IgD-negative memory B cell (primary cell): ENCODE measurements around the gene LRRC7. TPM values are rescaled to one million over a fixed set of nuclear protein-coding genes. Genes with fewer than 3 reads are reported as not detected.
"Not testable (repeated sequence)": the region's sequence is repeated elsewhere in the genome, so short reads cannot be mapped to it uniquely, and the experiment has no call there.

Experiments
- H3K27ac Mint-ChIP-seq, 3 donors: one replicate each; pipeline ENCODE4 v1.8.0; 2020 to 2022; ENCODE audit warnings: mild to moderate bottlenecking in 3 of 3, mixed read lengths in 3 of 3, moderate library complexity in 1 of 3
- H3K27me3 Mint-ChIP-seq: one replicate; pipeline ENCODE4 v1.8.0; 2021; ENCODE audit warnings: mixed read lengths
- H3K36me3 Mint-ChIP-seq: one replicate; pipeline ENCODE4 v1.8.0; 2020; ENCODE audit warnings: mild to moderate bottlenecking, mixed read lengths
- H3K4me1 Mint-ChIP-seq, 3 donors: one replicate each; pipeline ENCODE4 v1.8.0; 2020 to 2022; ENCODE audit warnings: mixed read lengths in 3 of 3, mild to moderate bottlenecking in 1 of 3
- H3K4me3 Mint-ChIP-seq, 4 donors: one replicate each; pipeline ENCODE4 v1.8.0; 2020 to 2022; ENCODE audit warnings: mild to moderate bottlenecking in 4 of 4, mixed read lengths in 4 of 4, moderate library complexity in 3 of 4
- H3K9me3 Mint-ChIP-seq, 3 donors: one replicate each; pipeline ENCODE4 v1.8.0; 2020 to 2021; ENCODE audit warnings: mixed read lengths in 3 of 3, mild to moderate bottlenecking in 1 of 3
- polyA plus RNA-seq: library from polyadenylated mRNA; unstranded; fragments of 300-500 nt; fragmentation: Illumina TruSeq; gene quantifications from one replicate; pipeline ENCODE4 v1.2.3, GENCODE V29; 2021

LRRC7 gene
- polyA plus RNA-seq, 1 donor from 2014 or later, result not detected

DNA sequence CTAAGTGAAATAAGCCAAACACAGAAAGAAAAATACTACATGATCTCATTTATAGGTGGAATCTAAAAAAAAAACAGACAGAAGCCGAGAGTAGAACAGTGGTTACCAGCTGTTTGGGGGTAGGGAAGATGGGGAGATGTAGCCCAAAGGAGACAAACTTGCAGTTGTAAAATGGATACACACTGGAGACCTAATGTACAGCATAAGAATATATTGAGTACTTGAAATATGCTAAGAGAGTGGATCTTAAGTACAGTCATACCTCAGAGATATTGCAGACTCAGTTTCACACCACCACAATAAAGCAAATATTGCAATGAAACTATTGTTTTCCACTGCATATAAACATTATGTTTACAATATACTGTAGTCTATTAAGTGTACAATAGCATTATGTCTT is 320.9 kb downstream of the LRRC7 start:
- Mint-ChIP-seq H3K4me1 (no peaks in the 10 kb centered on the region), H3K36me3 (no peaks in the 10 kb centered on the region), H3K27ac (no peak overlapping the region), H3K4me3 (no peak overlapping the region), H3K9me3 (peaks cover 8 to 18% (median 8%) of the 10 kb centered on the region in 3 donors), H3K27me3 (no peaks in the 10 kb centered on the region)

DNA sequence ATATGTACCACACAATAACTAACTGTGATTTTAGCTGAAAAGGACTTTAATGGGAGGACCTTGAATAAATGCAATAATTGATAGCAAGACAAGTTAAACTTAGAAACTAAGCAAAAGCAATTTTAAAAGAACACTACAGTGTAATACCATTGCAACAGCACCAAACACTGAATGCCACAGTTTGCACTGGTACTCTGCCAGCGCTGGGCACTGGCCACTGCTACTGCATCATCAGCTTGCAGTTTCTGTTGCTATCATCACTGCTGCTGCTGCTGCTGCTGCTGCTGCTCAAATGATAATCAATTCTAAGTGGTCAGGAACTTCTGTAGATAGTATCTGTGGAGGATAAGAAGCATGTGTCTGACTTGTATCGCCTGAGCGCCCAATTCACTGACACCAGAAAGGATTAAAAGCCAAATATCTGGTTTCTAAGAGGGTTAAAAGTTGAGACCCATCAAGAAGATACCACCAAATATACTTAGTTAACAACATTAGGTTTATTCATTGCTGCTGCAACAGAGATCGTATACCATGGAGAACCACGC is 330.8 kb downstream of the LRRC7 start:
- no peak overlapping the region for H3K27ac Mint-ChIP-seq
- peaks cover 0 to 3% (median 0%) of the 10 kb centered on the region in 3 donors for H3K9me3 Mint-ChIP-seq
- no peaks in the 10 kb centered on the region for H3K36me3 Mint-ChIP-seq
- no peaks in the 10 kb centered on the region for H3K27me3 Mint-ChIP-seq
- no peak overlapping the region for H3K4me3 Mint-ChIP-seq
- no peaks in the 10 kb centered on the region for H3K4me1 Mint-ChIP-seq

DNA sequence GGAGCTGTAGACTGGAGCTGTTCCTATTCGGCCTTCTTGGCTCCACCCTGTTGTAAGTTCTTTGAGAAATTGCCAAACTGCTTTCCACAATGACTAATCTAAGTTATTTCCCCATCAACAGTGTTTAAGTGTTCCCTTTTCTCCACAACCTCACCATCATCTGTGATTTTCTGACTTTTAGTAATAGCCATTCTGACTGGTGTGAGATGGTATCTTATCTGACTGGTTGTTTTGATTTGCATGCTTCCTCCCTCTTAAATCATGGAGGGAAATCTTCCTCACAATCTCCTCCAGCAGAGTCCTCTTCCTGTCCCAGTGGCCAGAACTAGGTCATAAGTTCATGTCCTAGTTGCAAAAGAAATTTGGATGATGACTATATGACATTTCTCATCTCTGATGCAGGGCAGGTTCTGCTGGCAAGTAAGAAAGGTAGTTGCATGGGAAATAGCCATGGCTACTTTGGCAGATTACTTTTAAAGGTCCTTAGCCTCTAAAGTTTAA is 343.6 kb downstream of the LRRC7 start:
- H3K4me3 Mint-ChIP-seq, result no peak overlapping the region
- H3K4me1 Mint-ChIP-seq, result no peaks in the 10 kb centered on the region
- H3K9me3 Mint-ChIP-seq, result peaks cover 0 to 2% (median 0%) of the 10 kb centered on the region in 3 donors
- no peak overlapping the region for H3K27ac Mint-ChIP-seq
- H3K36me3 Mint-ChIP-seq, result no peaks in the 10 kb centered on the region
- no peaks in the 10 kb centered on the region for H3K27me3 Mint-ChIP-seq

DNA sequence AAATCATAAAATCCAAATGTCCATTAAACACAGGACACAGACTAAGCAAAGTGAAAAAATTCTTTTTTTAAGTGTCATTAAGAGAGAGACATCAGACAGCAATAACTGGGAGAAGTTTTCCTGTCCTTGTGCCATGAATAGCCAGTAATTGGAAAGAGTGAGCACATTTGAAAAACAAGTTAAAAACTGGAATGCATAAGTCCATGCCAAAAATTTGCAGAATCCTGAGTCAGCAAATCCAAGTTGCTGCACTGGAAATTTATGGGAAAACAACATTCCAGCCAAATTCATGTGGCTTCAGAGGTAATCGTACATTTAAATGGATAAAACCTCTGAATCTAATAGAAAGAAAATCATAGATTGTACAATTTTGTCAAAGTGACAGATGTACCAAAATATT is 346.3 kb downstream of the LRRC7 start:
- Mint-ChIP-seq H3K4me3 (no peak overlapping the region), H3K27me3 (no peaks in the 10 kb centered on the region), H3K36me3 (no peaks in the 10 kb centered on the region), H3K9me3 (peaks cover 0 to under 1% (median 0%) of the 10 kb centered on the region in 3 donors), H3K27ac (no peak overlapping the region), H3K4me1 (no peaks in the 10 kb centered on the region)

DNA sequence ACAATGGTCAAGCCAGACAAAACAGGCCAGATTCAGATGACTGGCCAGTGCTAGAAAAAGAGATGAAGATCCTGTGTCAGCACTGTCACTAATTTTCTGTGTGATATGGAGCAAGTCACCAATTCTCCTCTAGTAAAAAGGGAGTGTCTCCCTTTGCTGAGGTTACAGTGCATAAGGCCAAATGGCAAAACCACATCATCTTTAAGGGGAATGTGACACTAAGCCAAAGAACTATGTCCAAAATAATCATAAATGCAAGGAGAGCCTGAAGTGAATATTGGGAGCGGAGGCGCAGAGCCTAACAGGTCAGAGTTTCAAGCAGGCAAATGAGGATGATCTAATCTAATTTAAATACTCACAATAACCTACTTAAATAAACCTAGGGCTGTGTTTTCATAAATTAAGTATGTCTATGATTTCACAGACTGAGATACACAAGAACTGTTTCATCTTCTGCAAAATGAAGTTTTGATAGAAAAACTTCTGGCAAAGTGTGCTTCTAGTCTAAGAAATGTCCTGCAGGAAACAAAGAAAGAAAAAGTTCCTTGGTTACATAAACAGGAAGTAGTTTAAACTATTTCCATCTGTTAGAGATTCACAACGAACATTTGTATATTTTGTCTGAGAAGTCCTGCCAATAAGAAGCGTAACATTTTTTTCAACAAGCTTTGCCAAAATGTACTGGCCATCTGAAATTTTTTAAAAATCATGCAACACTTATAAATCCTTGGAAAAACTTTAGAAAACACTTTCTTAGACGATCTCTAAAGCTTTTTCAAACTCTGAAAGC is 347.4 kb downstream of the LRRC7 start:
- Mint-ChIP-seq H3K4me1 (no peaks in the 10 kb centered on the region), H3K27me3 (no peaks in the 10 kb centered on the region), H3K9me3 (peaks cover 0 to 2% (median 0%) of the 10 kb centered on the region in 3 donors), H3K36me3 (no peaks in the 10 kb centered on the region), H3K27ac (no peak overlapping the region), H3K4me3 (no peak overlapping the region)

DNA sequence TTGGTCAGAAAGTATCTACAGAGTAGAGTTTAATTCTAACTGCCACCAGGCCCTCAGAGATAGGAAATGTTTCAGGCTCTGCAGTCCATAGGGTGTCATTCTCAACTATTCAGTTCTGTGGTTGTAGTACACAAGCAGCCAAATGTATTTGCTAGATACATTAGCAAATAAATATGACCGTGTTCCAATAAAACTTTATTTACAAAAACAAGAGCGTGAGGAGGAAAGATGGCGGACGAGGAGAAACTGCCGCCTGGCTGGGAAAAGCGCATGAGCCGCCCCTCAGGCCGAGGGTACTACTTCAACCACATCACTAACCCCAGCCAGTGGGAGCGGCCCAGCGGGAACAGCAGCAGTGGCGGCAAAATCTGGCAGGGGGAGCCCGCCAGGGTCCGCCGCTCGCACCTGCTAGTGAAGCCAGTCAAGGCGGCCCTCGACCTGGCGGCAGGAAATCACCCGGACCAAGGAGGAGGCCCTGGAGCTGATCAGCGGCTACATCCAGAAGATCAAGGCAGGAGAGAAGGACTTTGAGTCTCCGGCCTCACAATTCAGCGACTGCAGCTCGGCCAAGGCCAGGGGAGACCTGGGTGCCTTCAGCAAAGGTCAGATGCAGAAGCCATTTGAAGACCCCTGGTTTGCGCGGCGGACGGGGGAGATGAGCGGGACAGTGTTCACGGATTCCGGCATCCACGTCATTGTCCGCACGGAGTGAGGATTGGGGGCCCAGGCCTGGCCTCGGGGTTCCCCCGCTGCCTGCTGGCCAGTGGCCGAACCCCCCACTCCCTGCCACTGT is 351.6 kb downstream of the LRRC7 start:
- Mint-ChIP-seq H3K27me3 (no peaks in the 10 kb centered on the region), H3K4me1 (peaks cover 0 to 2% (median 0%) of the 10 kb centered on the region in 3 donors), H3K9me3 (peaks cover 0 to 6% (median 2%) of the 10 kb centered on the region in 3 donors), H3K4me3 (no peak overlapping the region), H3K36me3 (no peaks in the 10 kb centered on the region), H3K27ac (no peak overlapping the region)

DNA sequence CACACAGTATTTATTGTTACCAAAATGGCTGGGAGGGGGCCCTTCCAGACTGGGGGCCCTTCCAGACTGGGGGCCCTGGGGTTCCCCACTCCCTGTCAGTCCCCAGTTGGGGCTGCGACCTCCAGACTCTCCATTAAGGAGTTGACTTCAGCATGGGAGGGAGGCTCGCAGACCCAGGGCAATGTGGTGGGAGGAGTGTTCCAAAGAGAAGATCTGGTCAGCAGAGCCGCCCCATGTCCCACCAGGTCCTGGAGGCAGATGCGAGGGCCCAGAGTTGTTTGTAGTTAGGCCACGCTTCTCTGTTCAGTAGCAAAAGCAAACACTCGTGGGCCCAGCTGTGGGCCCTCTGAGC is 352.2 kb downstream of the LRRC7 start:
- Mint-ChIP-seq H3K36me3 (no peaks in the 10 kb centered on the region), H3K9me3 (peaks cover 0 to 6% (median 2%) of the 10 kb centered on the region in 3 donors), H3K4me1 (peaks cover 0 to 2% (median 0%) of the 10 kb centered on the region in 3 donors), H3K27ac (no peak overlapping the region), H3K27me3 (no peaks in the 10 kb centered on the region), H3K4me3 (no peak overlapping the region)

DNA sequence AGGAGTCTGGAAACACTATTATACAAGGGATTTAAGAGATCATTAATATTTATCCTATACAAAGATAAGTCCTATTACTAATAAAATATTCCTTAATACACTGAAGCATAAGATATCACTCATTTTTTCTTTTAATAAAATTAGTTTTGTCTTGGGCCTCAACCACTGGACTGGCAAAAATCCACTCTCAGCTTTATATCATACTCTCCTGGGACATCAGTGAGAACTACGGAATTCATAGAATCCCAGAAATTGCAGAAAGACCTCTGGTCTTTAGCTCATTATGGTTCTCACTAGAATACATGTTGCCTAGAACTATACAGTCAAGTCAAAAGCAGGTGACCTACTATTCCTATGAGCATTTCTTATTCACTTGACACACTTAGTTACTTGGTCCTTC is 352.7 kb downstream of the LRRC7 start:
- Mint-ChIP-seq H3K36me3 (no peaks in the 10 kb centered on the region), H3K27ac (no peak overlapping the region), H3K4me1 (peaks cover 0 to 2% (median 0%) of the 10 kb centered on the region in 3 donors), H3K27me3 (no peaks in the 10 kb centered on the region), H3K9me3 (peaks cover 0 to 6% (median 2%) of the 10 kb centered on the region in 3 donors), H3K4me3 (no peak overlapping the region)

DNA sequence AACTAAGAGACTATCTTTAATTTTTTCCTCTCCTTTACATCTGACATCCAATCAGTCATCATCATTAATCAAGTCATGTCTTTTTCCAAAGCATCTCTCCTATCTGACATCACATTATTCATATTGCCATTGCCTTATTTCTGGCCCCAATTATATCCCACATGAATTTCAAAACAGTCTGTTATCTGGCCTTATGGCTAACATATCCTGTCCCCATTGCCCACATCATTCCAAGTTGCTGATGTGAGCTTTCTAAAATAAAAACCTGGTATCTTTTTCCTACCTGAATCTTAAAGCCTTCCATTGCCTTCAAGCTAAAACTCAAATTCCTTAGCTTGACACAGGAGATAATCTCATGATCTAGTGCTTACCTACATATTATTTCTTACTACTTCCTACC is 353.8 kb downstream of the LRRC7 start:
- H3K4me3 Mint-ChIP-seq, result no peak overlapping the region
- H3K27me3 Mint-ChIP-seq, result no peaks in the 10 kb centered on the region
- peaks cover 0 to 2% (median 0%) of the 10 kb centered on the region in 3 donors for H3K4me1 Mint-ChIP-seq
- H3K27ac Mint-ChIP-seq, result no peak overlapping the region
- H3K9me3 Mint-ChIP-seq, result peaks cover 0 to 6% (median 3%) of the 10 kb centered on the region in 3 donors
- H3K36me3 Mint-ChIP-seq, result no peaks in the 10 kb centered on the region

DNA sequence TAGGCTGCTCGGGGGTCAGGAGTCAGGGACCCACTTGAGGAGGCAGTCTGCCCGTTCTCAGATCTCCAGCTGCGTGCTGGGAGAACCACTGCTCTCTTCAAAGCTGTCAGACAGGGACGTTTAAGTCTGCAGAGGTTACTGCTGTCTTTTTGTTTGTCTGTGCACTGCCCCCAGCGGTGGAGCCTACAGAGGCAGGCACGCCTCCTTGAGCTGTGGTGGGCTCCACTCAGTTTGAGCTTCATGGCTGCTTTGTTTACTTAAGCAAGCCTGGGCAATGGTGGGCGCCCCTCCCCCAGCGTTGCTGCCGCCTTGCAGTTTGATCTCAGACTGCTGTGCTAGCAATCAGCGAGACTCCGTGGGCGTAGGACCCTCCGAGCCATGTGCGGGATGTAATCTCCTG is 360.5 kb downstream of the LRRC7 start:
- not testable (repeated sequence) for H3K4me1 Mint-ChIP-seq, H3K27me3 Mint-ChIP-seq, H3K9me3 Mint-ChIP-seq, H3K27ac Mint-ChIP-seq, H3K36me3 Mint-ChIP-seq
- H3K4me3 Mint-ChIP-seq, result peak overlapping the region in 1 of 4 donors; percentile 3

DNA sequence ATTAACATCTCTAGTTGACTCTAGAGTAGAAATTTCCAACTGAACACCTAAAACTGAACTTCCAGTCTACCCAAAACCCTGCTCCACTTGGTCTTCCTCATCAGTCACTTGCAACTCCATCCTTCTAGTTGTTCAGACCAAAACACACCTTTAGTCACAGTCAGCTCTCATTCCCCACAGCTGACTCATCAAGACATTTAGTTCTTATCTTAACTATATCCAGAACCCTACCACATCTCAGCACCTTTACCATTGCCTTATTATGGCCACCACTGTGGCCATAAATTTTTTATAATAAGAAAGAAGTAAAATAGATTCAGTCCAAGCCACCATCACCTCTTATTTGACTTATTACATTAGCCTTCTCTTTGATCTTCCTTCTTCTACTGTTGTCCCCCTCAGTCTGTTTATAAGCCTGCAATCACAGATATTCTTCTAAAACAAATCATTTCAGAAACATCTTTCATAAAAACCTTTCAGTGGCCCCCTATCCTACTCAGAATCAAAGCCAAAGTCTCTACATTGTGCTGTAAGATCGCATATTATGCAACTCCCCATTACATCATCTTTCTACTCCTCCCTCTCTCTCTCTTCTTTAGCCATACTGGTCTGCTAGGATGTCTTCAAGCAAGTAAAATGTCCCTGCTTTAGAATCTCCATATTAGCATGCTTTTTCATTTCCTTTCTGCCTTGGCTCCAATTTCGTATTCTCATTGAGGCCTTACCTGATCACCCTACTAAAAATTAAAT is 361.8 kb downstream of the LRRC7 start:
- no peak overlapping the region for H3K27ac Mint-ChIP-seq
- H3K4me3 Mint-ChIP-seq, result no peak overlapping the region
- H3K36me3 Mint-ChIP-seq, result no peaks in the 10 kb centered on the region
- no peaks in the 10 kb centered on the region for H3K27me3 Mint-ChIP-seq
- peaks cover 5 to 8% (median 7%) of the 10 kb centered on the region in 3 donors for H3K9me3 Mint-ChIP-seq
- no peaks in the 10 kb centered on the region for H3K4me1 Mint-ChIP-seq

DNA sequence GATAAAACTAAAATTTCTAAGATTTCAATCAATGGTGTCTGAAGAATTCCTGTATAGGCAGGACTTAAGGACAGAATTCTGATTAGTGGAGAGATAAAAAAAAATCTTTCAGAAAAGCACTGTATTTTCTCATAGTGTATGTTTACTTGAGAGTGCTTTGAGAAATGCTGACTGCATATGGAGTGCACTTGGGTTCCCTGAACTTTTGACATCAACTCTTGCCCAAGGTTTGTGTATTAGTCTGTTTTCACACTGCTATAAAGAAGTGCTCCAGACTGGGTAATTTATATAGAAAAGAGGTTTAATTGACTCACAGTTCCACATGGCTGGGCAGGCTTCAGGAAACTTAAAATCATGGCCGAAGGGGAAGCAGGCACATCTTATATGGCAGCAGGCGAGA is 362.7 kb downstream of the LRRC7 start:
- H3K27me3 Mint-ChIP-seq, result no peaks in the 10 kb centered on the region
- H3K36me3 Mint-ChIP-seq, result no peaks in the 10 kb centered on the region
- H3K4me3 Mint-ChIP-seq, result no peak overlapping the region

DNA sequence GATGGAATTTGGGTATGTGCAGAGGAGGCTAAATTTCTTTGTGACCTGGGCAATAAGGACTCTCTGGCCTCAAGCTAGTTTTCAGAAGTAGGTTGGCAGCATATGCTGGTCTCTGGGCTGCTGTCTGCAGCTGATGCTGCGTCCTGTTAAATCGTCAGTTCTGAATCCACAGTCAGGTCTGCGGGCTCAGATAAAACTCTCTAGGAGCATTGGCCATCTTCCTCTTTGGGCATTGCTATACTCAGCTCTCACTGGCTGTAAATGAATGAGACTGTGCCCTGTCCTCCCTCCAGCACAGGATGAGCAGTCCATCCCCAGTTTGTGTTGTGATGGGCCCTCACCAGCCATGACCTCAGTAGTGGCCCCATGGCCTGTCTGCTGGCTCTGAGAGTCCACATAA is 365.0 kb downstream of the LRRC7 start:
- Mint-ChIP-seq H3K27ac (no peak overlapping the region), H3K4me3 (no peak overlapping the region), H3K4me1 (no peaks in the 10 kb centered on the region), H3K9me3 (peaks cover 4 to 8% (median 7%) of the 10 kb centered on the region in 3 donors), H3K27me3 (no peaks in the 10 kb centered on the region), H3K36me3 (no peaks in the 10 kb centered on the region)

More for the DNA sequence above, 362.7 kb downstream of the LRRC7 start:
- Mint-ChIP-seq H3K9me3 (peaks cover 5 to 8% (median 7%) of the 10 kb centered on the region in 3 donors), H3K4me1 (no peaks in the 10 kb centered on the region), H3K27ac (no peak overlapping the region)

DNA sequence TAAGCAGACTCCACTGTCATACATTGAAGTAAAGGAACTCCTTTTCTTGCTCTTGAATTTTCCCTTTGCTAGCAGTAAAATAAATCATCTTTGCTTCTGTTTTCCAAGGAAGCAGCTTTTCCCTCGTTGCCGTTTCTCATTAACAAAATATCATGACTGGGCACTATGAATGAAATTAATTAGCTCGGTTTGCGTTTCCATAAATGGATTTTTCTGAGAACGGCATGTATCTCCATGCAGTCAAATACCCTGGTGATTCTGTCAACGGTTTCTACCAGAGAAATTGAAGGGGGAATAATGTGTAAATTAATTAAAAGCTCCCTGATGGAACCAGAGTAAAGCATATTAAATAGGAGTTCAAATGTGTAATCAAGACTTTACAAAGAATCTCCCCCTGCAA is 372.5 kb downstream of the LRRC7 start:
- Mint-ChIP-seq H3K36me3 (no peaks in the 10 kb centered on the region), H3K27ac (no peak overlapping the region), H3K4me3 (no peak overlapping the region), H3K4me1 (no peaks in the 10 kb centered on the region), H3K9me3 (peaks cover 0 to 15% (median 1%) of the 10 kb centered on the region in 3 donors), H3K27me3 (no peaks in the 10 kb centered on the region)

DNA sequence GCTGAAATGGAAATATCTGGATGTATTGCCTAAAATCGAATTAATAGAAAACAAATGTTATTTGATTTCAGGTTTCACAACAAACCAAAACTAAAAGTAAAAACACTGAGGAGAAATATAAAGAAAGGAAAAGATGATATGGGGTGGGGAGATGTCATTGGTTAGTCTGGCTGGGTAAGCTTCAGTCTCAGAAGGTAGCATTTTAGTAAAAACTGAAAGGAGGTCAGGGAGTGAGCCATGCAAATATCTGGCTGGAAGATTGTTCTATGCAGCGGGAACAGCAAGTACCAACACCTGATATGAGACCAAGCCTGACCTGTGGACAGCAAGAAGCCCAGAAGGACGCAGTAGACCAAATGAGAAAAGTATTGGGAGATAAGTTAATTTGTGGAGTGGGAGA is 373.1 kb downstream of the LRRC7 start:
- Mint-ChIP-seq H3K36me3 (no peaks in the 10 kb centered on the region), H3K27me3 (no peaks in the 10 kb centered on the region), H3K4me1 (no peaks in the 10 kb centered on the region), H3K4me3 (no peak overlapping the region), H3K27ac (no peak overlapping the region), H3K9me3 (peaks cover 0 to 15% (median 2%) of the 10 kb centered on the region in 3 donors)
